ENCODE data around the gene GTF2H4.
A peak's percentile ranks its signal among the peaks of the same experiment; 100 is the strongest.
"Not testable (repeated sequence)": the region's sequence is repeated elsewhere in the genome, so short reads cannot be mapped to it uniquely, and the experiment has no call there.

The GTF2H4 gene

DNA sequence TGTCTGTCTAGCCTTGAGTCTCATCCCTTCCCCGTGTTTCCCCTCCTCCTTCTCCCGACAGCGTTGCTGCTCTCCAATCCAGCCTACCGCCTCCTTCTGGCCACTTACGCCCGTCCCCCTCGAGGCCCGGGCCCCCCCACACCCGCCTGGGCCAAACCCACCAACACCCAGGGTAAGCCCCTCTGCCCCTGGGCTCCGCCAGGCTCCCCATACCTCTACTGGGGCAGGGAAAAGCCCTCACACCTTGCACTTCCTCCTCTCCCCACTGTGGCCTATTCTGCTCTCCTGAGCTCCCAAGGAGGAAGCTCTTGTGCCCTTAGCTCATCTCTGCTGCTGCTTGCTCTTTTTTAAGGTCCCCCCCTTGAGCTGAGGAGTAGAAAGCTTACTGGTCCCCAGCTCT is 12.7 kb upstream of the GTF2H4 start:
- no peak for DNase-seq

DNA sequence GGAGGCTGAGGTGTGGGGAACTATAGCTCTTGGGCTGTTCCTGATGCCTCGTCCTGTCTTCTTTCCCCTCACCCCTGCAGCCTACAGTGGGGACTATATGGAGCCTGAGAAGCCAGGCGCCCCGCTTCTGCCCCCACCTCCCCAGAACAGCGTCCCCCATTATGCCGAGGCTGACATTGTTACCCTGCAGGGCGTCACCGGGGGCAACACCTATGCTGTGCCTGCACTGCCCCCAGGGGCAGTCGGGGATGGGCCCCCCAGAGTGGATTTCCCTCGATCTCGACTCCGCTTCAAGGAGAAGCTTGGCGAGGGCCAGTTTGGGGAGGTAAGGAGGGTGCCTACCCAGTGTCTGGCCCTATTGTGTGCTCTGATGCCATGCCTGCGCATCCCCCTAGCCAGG is 11.5 kb upstream of the GTF2H4 start:
- DNase-seq: no peak

DNA sequence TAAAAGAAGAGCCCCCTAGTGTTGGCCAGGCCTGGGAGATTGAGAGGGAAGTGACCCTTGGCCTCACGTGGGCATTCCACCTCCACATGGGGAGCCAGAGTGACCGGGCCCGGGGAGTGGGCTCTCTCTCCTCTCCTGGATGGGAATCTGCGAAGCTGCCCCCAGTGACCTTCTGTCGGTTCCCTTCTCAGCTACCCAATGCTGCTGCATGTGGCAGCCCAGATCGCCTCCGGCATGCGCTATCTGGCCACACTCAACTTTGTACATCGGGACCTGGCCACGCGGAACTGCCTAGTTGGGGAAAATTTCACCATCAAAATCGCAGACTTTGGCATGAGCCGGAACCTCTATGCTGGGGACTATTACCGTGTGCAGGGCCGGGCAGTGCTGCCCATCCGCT is 10.1 kb upstream of the GTF2H4 start:
- DNase-seq: no peak

DNA sequence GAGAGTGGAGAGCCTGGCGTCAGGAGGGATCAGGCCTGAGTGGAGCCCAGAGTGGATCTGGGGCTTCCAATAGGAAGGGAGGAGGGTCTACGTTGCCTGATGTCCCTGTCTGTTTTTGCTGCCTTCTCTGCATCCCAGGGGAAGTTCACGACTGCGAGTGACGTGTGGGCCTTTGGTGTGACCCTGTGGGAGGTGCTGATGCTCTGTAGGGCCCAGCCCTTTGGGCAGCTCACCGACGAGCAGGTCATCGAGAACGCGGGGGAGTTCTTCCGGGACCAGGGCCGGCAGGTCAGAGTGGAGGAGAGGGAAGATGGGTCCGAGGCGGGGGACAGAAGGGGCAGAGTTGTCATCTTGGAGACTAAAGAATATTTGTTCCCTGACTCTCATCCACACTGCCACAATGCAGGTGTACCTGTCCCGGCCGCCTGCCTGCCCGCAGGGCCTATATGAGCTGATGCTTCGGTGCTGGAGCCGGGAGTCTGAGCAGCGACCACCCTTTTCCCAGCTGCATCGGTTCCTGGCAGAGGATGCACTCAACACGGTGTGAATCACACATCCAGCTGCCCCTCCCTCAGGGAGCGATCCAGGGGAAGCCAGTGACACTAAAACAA is 9.2 kb upstream of the GTF2H4 start:
- no peak for DNase-seq

DNA sequence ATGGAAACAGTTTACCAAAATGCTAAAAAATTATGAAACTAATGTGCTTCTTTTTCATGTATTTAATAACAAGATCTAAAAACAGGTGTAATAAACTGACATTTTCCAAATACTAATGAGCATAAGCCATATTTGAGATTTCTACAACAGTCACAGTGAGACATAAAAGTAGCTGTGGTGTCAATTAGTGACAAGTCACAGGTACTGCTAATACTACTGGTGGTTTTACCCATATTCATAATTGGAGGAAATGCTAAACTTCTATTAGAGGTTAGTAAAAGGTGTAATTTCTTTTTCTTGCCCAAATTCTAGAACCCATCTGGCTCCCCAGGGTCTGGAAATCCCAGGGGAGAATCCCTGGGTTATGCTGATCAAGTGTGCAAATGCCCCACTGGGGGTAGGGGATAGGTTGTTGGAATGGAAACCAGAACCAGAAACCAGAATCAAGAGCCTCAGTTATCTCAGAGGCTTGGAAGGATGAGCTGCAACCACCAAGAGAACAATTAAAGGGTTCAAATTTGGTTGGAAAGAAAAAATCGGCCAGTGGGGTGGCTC is 7.1 kb upstream of the GTF2H4 start:
- no peak for DNase-seq

- DNase-seq: no peak
Measured at GRCh38 chr6:30901436-30901835, 6.6 kb upstream of the GTF2H4 start.

DNA sequence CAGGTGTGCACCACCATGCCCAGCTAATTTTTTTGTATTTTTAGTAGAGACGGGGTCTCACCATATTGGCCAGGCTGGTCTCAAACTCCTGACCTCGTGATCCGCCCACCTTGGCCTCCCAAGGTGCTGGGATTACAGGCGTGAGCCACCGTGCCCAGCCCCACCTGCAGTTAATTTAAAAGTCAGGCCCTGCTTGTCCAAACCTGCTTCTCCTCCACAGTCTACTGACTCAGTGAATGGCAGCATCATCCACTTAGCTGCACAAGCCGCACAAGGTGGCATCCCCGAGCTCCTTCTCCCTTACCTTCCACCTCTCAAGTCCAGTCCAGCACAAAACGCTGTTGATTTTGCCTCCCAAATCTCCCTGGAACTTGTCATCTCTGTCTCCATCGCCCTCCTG is 5.8 kb upstream of the GTF2H4 start:
- DNase-seq: not testable (repeated sequence)

DNA sequence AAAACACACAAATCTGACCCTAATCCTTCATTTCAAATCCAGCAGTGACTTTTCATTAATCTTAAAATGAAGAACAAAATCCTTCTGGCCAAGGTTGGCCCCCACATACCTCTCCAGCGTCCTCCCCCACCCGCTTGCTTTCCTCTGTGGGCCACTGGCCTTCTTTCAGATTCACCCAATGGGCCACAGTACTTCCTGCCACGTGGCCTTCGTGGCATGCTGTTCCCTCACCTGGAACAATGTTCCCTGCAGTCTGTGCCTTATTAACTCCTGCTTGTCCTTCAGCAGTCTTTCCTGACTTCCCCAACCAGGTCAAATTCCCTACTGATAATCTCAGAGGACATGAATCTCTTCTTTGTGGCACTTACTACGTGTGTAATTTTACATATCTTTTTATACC is 5.3 kb upstream of the GTF2H4 start:
- DNase-seq: no peak

- no peak for DNase-seq
Measured at GRCh38 chr6:30903236-30903635, 4.8 kb upstream of the GTF2H4 start.

- DNase-seq: not testable (repeated sequence)
Measured at GRCh38 chr6:30907290-30907757, 683 bp upstream of the GTF2H4 start.

DNA sequence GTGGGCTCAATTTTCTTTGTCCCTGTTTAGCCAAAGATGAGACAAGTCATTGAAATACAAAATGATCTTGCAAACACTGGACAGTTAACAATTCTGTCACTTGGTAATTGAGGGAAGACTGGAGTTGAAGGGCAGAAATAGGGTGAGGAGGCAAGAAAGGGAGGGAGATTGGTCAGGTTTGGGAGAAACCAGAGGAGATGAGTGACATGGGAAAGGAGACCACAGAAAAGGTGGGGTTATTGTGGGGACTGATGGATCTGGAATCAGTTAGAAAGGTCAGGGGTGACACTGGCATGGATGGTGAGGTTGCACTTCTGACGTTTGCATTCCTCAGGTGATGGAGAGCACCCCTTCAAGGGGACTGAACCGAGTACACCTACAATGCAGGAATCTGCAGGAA is 693 bp downstream of the GTF2H4 start:
- DNase-seq: no peak

- DNase-seq: not testable (repeated sequence)
Measured at GRCh38 chr6:30910473-30910872, 2.5 kb downstream of the GTF2H4 start.

DNA sequence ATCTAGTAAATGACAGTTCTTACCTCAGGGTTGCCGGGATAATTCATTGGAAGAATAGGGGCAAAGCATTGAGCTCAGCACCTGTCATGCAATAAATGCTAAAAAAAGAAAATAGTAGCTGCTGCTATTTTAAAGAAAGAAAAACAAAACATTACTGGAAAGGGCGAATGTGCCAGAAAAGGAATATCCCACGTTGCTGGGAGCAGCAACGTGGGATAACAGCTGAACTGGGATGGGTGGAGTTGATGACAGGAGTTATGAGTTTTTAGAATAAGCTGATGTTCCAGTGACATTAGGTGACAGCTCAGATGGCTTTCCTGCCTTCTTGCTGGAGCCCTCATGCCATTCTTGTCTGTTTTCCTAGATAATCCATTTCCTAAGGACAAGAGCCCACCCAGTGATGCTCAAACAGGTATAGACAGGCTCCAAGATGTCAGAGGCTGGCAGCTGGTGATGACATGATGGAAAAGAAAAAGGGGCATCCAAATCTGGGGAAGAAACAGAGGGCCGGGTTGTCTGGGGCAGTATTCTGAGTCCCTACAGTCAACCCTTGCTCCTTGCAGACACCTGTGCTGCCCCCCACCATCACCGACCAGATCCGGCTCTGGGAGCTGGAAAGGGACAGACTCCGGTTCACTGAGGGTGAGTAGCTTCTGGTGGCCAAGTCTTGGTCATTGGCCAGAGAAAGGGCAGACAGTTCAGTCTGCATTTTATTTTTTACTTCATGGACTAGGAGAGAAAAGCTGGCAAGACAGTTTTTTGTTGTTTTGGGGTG is 4.9 kb downstream of the GTF2H4 start:
- no peak for DNase-seq

DNA sequence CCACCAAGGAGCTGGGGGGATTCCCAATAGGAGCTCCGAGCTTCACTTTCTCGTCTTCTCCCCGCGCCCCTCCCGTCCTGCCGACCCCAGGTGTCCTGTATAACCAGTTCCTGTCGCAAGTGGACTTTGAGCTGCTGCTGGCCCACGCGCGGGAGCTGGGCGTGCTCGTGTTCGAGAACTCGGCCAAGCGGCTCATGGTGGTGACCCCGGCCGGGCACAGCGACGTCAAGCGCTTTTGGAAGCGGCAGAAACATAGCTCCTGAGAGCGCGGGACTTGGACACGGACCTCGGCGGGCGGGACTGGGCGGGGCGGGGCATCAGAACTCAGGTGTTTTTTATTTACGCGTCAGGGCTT is 5.7 kb downstream of the GTF2H4 start:
- DNase-seq: no peak

GRCh38 chr6:30914076-30914853 is 6.3 kb downstream of the GTF2H4 start, which contains the start of gene VARS2:
TSS of gene VARS2 (plus strand) at chr6:30914238. CDS start at chr6:30914837, 599 bp downstream.
- peak; percentile 89 for DNase-seq

DNA sequence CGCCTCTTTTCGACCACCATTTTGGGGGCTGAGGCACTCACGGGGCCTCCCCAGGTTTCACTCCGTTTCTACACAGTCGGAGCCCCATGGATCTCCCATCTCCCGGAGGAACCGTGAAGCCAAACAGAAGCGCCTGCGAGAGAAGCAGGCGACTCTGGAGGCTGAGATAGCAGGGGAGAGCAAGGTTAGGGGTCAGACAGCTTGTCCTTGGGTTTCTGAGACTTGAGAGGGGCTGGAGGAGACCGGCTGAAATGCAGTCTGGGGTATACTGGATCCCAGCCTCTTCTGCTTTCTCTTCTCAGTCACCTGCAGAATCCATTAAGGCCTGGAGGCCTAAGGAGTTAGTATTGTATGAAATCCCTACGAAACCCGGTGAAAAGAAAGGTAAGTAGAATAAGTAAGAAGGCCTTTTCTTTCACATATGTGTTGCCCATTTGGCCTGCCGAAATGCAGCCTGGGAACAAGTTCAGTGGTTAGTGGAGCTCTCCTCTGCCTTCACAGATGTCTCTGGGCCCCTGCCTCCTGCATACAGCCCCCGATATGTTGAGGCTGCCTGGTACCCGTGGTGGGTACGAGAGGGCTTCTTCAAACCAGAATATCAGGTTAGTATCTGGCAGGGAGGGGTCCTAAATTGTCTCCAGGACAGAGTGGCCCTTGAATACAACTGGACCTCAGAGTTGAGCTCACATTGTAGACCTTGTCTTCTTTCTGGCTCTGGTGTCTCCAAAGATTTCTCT is 7.0 kb downstream of the GTF2H4 start:
- DNase-seq: no peak

GRCh38 chr6:30915591-30915946 is 7.6 kb downstream of the GTF2H4 start:
- no peak for DNase-seq

- DNase-seq: no peak
Measured at GRCh38 chr6:30917041-30917440, 9.0 kb downstream of the GTF2H4 start.

GRCh38 chr6:30917487-30917886 is 9.5 kb downstream of the GTF2H4 start:
- DNase-seq: no peak

GRCh38 chr6:30918670-30919069 is 10.7 kb downstream of the GTF2H4 start:
- DNase-seq: no peak

- no peak for DNase-seq
Measured at GRCh38 chr6:30922447-30922852, 14.4 kb downstream of the GTF2H4 start.

DNA sequence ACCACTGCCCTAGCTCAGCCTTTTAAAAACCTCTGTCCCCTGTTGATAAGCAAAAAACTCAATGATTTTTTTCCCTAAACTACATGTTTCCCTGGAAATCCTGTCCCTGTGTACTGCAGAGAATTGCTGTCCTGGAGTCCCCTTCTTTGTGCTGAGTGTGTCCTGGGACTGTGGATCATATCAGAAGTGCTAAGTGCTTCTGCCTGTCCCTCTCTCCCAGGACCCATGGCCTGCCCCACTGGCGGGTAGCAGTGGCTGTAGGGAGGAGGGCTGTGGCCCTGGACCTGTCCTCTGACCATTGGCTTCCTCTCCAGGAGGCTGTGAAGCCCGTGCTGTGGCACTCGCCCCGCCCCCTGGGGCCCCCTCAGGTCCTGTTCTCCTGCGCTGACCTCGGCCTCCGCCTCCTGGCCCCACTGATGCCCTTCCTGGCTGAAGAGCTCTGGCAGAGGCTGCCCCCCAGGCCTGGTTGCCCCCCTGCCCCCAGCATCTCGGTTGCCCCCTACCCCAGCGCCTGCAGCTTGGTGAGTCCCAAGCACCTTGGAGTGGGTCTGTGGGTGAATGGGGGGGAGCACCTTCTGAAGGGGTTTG is 16.1 kb downstream of the GTF2H4 start:
- not testable (repeated sequence) for DNase-seq

All from CD4-positive, alpha-beta T cell treated with Interleukin-15 for 1 hour (primary cell).